GM23338 (cell line): ENCODE results near the gene ZSCAN9. TPM values are rescaled to one million over a fixed set of nuclear protein-coding genes. Genes with fewer than 3 reads are reported as not detected.

ENCODE experiments used
- EZH2 ChIP-seq: fragments of 200-600 bp; sonication (generic); IDR thresholded peaks from one replicate; pipeline ENCODE4 v1.8.0; 2017; ENCODE audit warnings: antibody characterized with exemption, mild to moderate bottlenecking, low read depth; ENCODE audit not compliant: unreplicated experiment
- JUNB ChIP-seq: IDR thresholded peaks from one replicate; pipeline ENCODE4 v1.6.1; 2016; ENCODE audit warnings: antibody characterized with exemption; ENCODE audit not compliant: unreplicated experiment
- NANOG ChIP-seq: IDR thresholded peaks from 2 replicates; pipeline ENCODE4 v1.6.1; 2016; ENCODE audit warnings: antibody characterized with exemption, borderline replicate concordance
- POLR2AphosphoS5 ChIP-seq: IDR thresholded peaks from 2 replicates; pipeline ENCODE4 v1.6.1; 2016; ENCODE audit warnings: antibody characterized with exemption, low read depth
- STAT1 ChIP-seq: IDR thresholded peaks from one replicate; pipeline ENCODE4 v1.6.1; 2016; ENCODE audit warnings: antibody characterized with exemption; ENCODE audit not compliant: unreplicated experiment
- ZNF114 ChIP-seq: fragments of 250-450 bp; sonication (Bioruptor Pico); IDR thresholded peaks from 2 replicates; pipeline ENCODE4 v1.5.0; 2020; ENCODE audit warnings: mild to moderate bottlenecking, moderate library complexity
- ZNF331 ChIP-seq: fragments of 250-450 bp; sonication (Bioruptor Pico); IDR thresholded peaks from 2 replicates; pipeline ENCODE4 v1.5.0; 2020; ENCODE audit warnings: low read depth, mild to moderate bottlenecking, moderate library complexity
- polyA plus RNA-seq: library from polyadenylated mRNA; unstranded; fragments of >200 nt; fragmentation: Nextera tagmentation; extraction: Ambion mirVana; gene quantifications from 2 replicates; pipeline ENCODE4 v1.2.1, GENCODE V29; 2016
- total RNA-seq: library from RNA; depleted of rRNA; stranded (reverse); fragments of >200 nt; shearing (Covaris generic); gene quantifications from 2 replicates; pipeline ENCODE4 v1.2.3, GENCODE V29; 2014
- TF ChIP-seq, protein P1 (sequence below): fragments of 250-450 bp; sonication (Bioruptor Pico); IDR thresholded peaks from 2 replicates; pipeline ENCODE4 v1.5.0; 2020; ENCODE audit warnings: mild to moderate bottlenecking, moderate library complexity
- TF ChIP-seq, protein P2 (sequence below), 2 experiments: fragments of 200-600 bp in 1 of 2; sonication (generic) in 1 of 2; conservative IDR thresholded peaks; 2 replicates each; pipeline versions ENCODE4 v1.5.1 to v1.6.1; 2016 to 2017; ENCODE audit warnings: antibody characterized with exemption in 2 of 2, low read depth in 2 of 2, mild to moderate bottlenecking in 2 of 2, moderate library complexity in 1 of 2
- TF ChIP-seq, protein P3 (sequence below): IDR thresholded peaks from 2 replicates; pipeline ENCODE4 v1.6.1; 2016; ENCODE audit warnings: antibody characterized with exemption

ZSCAN9 gene
- total and polyA plus RNA-seq, 2 experiments from 2014 or later = 10.0 to 10.9 TPM

DNA sequence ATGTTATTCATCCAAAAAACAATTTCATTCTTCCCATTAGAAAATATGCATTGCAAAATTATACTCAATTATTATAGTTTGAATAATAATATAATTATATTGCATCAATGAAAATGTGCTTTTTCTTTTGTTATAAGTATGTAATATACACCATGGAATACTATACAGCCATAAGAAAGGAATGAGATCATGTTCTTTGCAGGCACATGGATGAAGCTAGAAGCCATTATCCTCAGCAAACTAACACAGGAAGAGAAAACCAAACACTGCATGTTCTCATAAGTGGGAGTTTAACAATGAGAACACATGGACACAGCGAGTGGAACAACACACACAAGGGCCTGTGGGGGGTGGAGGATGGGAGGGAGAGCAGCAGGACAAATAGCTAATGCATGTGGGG lies 32.0 kb downstream of the ZSCAN9 start (continued):
- TF ChIP-seq, protein P1, sequence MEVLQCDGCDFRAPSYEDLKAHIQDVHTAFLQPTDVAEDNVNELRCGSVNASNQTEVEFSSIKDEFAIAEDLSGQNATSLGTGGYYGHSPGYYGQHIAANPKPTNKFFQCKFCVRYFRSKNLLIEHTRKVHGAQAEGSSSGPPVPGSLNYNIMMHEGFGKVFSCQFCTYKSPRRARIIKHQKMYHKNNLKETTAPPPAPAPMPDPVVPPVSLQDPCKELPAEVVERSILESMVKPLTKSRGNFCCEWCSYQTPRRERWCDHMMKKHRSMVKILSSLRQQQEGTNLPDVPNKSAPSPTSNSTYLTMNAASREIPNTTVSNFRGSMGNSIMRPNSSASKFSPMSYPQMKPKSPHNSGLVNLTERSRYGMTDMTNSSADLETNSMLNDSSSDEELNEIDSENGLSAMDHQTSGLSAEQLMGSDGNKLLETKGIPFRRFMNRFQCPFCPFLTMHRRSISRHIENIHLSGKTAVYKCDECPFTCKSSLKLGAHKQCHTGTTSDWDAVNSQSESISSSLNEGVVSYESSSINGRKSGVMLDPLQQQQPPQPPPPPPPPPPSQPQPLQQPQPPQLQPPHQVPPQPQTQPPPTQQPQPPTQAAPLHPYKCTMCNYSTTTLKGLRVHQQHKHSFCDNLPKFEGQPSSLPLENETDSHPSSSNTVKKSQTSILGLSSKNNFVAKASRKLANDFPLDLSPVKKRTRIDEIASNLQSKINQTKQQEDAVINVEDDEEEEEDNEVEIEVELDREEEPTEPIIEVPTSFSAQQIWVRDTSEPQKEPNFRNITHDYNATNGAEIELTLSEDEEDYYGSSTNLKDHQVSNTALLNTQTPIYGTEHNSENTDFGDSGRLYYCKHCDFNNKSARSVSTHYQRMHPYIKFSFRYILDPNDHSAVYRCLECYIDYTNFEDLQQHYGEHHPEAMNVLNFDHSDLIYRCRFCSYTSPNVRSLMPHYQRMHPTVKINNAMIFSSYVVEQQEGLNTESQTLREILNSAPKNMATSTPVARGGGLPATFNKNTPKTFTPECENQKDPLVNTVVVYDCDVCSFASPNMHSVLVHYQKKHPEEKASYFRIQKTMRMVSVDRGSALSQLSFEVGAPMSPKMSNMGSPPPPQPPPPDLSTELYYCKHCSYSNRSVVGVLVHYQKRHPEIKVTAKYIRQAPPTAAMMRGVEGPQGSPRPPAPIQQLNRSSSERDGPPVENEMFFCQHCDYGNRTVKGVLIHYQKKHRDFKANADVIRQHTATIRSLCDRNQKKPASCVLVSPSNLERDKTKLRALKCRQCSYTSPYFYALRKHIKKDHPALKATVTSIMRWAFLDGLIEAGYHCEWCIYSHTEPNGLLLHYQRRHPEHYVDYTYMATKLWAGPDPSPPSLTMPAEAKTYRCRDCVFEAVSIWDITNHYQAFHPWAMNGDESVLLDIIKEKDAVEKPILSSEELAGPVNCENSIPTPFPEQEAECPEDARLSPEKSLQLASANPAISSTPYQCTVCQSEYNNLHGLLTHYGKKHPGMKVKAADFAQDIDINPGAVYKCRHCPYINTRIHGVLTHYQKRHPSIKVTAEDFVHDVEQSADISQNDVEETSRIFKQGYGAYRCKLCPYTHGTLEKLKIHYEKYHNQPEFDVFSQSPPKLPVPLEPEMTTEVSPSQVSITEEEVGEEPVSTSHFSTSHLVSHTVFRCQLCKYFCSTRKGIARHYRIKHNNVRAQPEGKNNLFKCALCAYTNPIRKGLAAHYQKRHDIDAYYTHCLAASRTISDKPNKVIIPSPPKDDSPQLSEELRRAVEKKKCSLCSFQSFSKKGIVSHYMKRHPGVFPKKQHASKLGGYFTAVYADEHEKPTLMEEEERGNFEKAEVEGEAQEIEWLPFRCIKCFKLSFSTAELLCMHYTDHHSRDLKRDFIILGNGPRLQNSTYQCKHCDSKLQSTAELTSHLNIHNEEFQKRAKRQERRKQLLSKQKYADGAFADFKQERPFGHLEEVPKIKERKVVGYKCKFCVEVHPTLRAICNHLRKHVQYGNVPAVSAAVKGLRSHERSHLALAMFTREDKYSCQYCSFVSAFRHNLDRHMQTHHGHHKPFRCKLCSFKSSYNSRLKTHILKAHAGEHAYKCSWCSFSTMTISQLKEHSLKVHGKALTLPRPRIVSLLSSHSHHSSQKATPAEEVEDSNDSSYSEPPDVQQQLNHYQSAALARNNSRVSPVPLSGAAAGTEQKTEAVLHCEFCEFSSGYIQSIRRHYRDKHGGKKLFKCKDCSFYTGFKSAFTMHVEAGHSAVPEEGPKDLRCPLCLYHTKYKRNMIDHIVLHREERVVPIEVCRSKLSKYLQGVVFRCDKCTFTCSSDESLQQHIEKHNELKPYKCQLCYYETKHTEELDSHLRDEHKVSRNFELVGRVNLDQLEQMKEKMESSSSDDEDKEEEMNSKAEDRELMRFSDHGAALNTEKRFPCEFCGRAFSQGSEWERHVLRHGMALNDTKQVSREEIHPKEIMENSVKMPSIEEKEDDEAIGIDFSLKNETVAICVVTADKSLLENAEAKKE (CRISPR knock-in tag) = no peak
- TF ChIP-seq NANOG (no peak), EZH2 (no peak), JUNB (no peak), STAT1 (no peak), POLR2AphosphoS5 (no peak), ZNF331 (CRISPR knock-in tag) (no peak), ZNF114 (CRISPR knock-in tag) (no peak)
- TF ChIP-seq, protein P2, sequence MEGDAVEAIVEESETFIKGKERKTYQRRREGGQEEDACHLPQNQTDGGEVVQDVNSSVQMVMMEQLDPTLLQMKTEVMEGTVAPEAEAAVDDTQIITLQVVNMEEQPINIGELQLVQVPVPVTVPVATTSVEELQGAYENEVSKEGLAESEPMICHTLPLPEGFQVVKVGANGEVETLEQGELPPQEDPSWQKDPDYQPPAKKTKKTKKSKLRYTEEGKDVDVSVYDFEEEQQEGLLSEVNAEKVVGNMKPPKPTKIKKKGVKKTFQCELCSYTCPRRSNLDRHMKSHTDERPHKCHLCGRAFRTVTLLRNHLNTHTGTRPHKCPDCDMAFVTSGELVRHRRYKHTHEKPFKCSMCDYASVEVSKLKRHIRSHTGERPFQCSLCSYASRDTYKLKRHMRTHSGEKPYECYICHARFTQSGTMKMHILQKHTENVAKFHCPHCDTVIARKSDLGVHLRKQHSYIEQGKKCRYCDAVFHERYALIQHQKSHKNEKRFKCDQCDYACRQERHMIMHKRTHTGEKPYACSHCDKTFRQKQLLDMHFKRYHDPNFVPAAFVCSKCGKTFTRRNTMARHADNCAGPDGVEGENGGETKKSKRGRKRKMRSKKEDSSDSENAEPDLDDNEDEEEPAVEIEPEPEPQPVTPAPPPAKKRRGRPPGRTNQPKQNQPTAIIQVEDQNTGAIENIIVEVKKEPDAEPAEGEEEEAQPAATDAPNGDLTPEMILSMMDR (conservative IDR thresholded peaks at IDR 0.05; ENCODE audit: low read depth in 2 of 2) = no peak
- TF ChIP-seq, protein P3, sequence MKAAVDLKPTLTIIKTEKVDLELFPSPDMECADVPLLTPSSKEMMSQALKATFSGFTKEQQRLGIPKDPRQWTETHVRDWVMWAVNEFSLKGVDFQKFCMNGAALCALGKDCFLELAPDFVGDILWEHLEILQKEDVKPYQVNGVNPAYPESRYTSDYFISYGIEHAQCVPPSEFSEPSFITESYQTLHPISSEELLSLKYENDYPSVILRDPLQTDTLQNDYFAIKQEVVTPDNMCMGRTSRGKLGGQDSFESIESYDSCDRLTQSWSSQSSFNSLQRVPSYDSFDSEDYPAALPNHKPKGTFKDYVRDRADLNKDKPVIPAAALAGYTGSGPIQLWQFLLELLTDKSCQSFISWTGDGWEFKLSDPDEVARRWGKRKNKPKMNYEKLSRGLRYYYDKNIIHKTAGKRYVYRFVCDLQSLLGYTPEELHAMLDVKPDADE = no peak
